GM18505 (cell line): ENCODE measurements around the gene ABI3.

ENCODE experiments used
- ATAC-seq: cut with Tn5 transposase; IDR thresholded peaks from one replicate; pipeline ENCODE4 v1.9.1; 2021; ENCODE audit not compliant: unreplicated experiment
- POLR2A ChIP-seq: IDR thresholded peaks from 4 replicates; pipeline ENCODE4 v1.6.1; 2011; ENCODE audit warnings: borderline replicate concordance; ENCODE audit not compliant: insufficient read depth, insufficient read length; ENCODE audit errors: extremely low read depth

ABI3 gene

GRCh38 chr17:49224198-49224996, 13.9 kb downstream of the ABI3 start:
- ATAC-seq: no peak
- peak; percentile 12 for TF ChIP-seq POLR2A

DNA sequence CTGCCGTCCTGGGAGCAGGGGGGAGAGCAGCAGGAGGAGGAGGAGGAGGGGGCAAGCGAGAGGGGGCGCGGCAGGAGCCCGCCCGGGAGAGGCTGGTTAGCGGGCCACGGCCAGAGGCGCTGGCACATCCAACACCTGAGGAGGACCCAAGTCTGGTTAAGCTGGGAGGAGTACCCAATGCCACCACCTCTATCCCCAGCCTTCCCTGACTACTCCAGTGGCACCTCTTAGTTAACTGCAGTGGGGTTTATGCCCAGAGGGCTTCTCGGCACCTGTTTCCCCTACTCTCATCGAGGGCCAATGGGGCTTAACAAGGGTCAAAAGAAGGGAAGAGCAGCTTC, 14.5 kb downstream of the ABI3 start:
- ATAC-seq: no peak
- TF ChIP-seq POLR2A: no peak

GRCh38 chr17:49225554-49226236, 15.2 kb downstream of the ABI3 start:
- no peak for TF ChIP-seq POLR2A
- no peak for ATAC-seq

GRCh38 chr17:49226771-49227435, 16.4 kb downstream of the ABI3 start:
- no peak for ATAC-seq
- no peak for TF ChIP-seq POLR2A

DNA sequence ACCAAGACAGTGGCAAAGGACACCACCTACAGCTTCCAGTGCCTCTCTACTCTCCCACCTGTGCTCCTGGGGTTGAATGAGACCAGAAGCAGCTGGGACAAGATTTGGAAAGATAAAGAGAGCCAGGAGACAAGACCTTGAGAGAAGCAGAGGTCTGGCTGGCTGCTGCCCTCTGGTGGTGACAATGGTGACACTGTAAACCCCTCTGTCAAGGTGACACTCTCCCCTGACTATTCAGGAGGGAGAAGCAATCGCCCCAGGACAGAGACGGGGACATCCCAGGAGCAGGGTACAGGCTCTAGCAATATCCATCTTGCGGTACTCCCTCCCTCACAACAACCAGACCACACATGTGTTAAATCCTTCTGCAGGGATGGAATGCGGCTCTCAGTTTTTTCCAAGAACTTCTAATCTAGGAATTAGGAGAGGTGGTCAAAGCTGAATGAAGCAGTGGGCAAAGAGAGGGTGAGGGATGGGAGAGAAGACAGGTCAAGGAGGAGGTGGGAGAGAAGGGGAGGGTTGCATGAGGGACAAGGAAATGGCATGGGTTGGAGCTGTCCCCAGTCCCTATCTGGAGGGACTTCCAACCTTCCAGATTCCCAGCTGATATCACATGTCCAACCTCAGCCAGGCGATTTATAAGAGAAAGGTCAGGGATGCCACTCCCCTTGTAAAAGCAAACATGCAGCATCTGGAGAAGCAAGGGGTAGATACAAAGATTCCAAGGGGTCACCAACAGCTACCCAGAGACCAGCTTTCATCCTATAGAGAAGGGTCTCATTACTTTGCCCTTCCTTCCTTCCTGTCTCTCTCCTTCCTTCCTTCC, 17.1 kb downstream of the ABI3 start:
- ATAC-seq: no peak
- no peak for TF ChIP-seq POLR2A

DNA sequence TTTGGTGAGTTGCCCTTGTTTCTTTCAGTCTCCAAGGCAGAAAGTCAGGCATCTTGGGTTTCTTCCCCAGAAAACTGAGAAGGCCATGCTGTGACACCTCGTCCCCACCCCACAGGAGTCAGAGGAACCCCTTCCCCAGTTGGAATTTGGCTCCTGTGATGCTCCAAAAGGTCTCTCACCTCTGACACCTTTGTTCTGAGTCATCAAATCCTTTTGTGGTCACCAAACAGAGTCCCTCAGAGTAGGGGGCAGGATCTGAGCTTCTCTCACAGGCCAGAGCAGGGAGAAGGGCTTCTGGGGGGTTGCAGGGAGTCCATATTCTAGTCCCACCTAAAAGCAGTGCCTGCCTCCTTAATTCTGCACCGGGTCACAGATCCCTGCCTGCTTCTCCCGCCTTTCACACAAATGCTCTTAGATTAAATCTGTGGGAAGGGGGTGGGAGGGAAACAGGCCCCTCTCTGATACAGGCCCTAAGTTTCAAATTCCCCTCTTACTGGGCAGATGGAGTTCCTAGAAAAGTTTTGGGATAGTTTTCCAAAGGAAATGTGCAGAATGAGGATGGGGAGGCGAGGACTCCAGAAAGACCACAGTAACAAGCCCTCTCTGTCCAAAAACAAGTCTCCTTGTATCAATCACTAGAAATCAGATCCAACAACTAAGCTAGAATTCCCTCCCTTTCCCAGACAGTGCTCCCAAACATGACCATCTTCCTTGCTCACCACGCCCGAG, 18.7 kb downstream of the ABI3 start:
- no peak for ATAC-seq
- no peak for TF ChIP-seq POLR2A

DNA sequence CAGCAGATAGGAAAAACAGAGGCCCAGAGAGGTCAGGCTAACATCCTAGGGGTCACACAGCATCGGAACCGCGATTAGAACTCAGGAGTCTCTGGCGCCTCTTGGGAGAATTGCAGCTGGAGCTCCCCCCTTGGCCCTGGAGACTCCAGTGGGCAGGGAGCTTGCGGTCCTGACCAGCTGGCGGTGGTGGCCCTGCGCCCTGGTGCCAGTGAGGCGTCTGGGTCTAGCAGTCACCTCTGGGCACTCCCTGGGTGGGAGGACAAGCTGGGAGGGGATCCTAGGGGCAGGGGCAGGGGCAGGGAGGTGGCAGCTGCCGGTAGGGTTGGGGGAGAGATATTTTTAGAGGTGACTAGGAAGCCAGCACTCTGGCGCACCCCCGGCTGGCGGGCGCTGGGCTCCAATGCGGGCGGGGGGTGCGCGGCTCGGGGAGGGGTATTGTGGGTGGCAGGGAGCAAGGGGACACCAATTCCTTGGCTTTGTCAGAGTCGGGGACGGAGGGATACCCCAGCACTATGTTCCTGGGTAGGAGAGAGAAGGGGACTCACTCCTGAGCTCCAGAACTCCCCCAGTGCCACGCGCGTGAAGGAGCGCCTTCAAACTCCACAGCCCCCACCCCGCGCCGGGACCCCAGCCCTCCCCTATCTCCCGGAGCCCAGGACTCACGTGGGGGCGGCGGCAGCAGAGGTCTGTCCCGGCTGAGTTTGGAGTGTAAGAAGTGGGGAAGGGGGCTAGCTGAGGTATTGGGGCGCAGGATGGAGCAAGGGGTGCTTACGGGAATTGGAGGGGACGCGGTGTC, 19.5 kb downstream of the ABI3 start:
- peak; percentile 36 for TF ChIP-seq POLR2A
- ATAC-seq: no peak

DNA sequence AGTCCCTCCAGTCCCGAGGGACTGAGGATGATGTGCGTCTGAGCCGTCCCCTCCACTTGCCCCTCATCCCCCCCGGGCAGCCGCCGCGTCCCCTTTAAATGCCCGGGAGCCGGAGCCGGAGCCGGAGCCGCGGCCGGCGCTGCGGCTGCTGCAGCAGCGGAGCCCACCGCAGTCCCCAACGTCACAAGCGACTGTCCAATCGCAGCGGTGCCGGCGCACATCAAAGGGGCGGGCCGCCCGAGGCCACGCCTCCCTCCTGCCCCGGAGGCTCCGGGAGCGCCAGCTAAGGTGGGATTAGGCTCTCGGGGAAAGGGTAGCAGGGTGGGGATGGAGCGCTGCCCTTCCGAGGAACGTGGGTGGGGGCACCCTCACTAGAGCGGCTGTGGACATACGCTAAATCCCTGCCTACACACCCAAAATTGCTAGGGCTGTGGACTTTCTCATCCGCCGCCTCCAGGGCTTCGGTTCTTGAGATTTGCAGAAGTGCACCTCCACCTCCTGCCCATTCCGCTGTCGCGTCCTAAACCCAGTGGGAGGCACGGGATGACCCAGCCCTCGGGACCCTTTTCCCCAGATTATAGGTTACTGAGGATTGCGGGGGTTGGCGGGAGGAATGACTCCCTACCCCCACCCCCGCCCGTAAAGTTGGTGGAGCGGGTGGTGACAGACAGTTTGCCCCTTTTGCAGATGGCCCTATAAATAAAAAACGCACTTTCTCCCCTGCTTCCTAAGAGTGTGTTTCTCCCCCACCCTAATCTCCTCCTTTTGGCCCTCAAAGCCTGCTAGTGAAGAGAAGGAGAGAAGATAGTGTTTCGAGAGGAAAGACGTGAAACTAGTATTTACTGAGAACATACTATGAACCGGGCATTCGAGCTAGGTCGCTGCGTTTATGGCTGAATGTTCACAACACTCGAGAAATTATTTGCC, 20.4 kb downstream of the ABI3 start, which contains the start of gene PHOSPHO1:
Gene PHOSPHO1 (minus strand): TSS at position 152 of the 927 bp plus-strand sequence. CDS start 4,096 bp downstream, outside the sequence.
- peak; percentile 85 for ATAC-seq
- TF ChIP-seq POLR2A: peak; percentile 47

- no peak for ATAC-seq
- TF ChIP-seq POLR2A: no peak
Observed at GRCh38 chr17:49231563-49231894, 21.0 kb downstream of the ABI3 start.

DNA sequence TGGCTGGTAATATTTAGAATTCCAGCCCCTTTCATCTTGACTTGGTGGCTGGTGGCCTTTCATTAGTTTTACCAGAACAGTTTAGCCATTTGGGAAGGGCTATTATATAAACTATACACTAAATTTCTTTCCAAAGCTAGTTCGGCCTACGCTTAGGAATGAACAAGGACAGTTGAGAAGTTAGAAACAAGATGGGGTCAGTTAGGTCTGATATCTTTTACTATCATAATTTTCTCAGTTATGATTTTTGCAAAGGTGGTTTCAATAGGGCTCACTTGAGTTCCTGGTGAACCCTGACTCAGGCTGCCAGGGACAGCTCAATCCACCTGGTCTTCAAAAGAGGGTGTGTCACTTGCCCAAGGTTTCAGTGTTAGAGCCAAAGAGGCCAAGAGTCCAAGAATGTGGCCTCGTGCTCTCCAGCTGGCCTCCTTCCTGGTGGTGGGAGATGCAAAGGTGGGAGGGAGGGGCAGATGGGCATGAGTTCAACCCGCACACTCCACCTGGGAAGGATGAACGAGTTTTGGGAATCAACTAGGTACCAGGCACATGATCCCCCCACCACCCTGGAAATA, 24.1 kb downstream of the ABI3 start:
- TF ChIP-seq POLR2A: no peak
- no peak for ATAC-seq
